ENCODE data around the gene C10orf120.

DNA sequence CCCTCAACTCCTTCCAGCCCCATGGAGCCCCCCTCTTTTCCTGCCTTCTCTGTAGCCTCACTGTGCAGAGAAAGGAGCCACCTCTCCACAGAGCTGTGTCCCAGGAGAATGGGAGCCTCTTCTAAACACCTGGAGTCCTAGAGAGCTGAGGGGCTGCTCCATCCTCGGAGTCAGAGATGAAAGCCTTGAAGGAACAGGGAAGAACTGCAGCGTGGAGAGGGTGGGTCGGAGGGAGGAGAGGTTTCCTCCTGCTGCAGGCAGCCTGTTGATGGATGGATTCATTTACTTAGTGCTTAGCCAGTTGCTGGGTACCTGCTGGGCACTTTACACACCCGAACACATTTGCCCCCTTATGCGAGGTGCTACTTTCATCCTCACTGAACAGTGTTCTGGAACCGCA is 39.0 kb downstream of the C10orf120 start:
- TF ChIP-seq, protein P1, sequence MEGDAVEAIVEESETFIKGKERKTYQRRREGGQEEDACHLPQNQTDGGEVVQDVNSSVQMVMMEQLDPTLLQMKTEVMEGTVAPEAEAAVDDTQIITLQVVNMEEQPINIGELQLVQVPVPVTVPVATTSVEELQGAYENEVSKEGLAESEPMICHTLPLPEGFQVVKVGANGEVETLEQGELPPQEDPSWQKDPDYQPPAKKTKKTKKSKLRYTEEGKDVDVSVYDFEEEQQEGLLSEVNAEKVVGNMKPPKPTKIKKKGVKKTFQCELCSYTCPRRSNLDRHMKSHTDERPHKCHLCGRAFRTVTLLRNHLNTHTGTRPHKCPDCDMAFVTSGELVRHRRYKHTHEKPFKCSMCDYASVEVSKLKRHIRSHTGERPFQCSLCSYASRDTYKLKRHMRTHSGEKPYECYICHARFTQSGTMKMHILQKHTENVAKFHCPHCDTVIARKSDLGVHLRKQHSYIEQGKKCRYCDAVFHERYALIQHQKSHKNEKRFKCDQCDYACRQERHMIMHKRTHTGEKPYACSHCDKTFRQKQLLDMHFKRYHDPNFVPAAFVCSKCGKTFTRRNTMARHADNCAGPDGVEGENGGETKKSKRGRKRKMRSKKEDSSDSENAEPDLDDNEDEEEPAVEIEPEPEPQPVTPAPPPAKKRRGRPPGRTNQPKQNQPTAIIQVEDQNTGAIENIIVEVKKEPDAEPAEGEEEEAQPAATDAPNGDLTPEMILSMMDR (IDR thresholded peaks at IDR 0.05) = no peak
- TF ChIP-seq POLR2AphosphoS5 (IDR thresholded peaks at IDR 0.05; ENCODE audit: low read depth, low read length) (no peak), TCF7L2 (IDR thresholded peaks at IDR 0.05; ENCODE audit: low read depth, low read length) (no peak)
